Adrenal gland (tissue), 5 donors: ENCODE results near the gene SPEF1.

Source experiments
- POLR2A ChIP-seq, 2 donors: fragments of 450-650 bp; IDR thresholded peaks; one replicate each; pipeline ENCODE4 v1.6.1; 2017; ENCODE audit warnings: antibody characterized with exemption in 2 of 2, mild to moderate bottlenecking in 2 of 2, moderate library complexity in 1 of 2
- TF ChIP-seq, protein P1 (sequence below), 6 experiments: fragments of 450-650 bp in 4 of 6; fragments of 200-600 bp in 2 of 6; sonication (generic) in 1 of 6; IDR thresholded peaks; 1 replicate in 5 of 6; 2 replicates in 1 of 6; pipeline versions ENCODE4 v1.5.1 to v1.8.0; 2016 to 2021; ENCODE audit warnings: antibody characterized with exemption in 6 of 6, mild to moderate bottlenecking in 2 of 6, moderate library complexity in 1 of 6
- donor health status: DM: no; HTN: no; CAD: no.

DNA sequence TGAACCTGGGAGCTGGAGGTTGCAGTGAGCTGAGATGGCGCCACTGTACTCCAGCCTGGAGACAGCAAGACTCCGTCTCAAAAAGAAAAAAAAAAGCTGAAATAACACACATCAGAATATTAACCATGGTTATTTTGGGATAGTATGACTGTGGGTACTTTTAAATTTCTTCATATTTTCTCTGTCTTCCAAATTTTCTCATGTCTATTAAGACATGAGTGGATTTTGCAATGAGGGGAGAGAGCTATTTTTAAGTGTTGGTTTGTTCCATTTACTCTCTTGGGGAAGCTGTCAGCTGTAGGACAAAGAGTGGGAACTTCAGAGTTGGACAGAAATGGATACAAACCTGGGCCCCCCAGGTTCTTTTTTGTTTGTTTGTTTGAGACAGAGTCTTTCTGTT lies 24.0 kb downstream of the SPEF1 start:
- TF ChIP-seq, protein P1, sequence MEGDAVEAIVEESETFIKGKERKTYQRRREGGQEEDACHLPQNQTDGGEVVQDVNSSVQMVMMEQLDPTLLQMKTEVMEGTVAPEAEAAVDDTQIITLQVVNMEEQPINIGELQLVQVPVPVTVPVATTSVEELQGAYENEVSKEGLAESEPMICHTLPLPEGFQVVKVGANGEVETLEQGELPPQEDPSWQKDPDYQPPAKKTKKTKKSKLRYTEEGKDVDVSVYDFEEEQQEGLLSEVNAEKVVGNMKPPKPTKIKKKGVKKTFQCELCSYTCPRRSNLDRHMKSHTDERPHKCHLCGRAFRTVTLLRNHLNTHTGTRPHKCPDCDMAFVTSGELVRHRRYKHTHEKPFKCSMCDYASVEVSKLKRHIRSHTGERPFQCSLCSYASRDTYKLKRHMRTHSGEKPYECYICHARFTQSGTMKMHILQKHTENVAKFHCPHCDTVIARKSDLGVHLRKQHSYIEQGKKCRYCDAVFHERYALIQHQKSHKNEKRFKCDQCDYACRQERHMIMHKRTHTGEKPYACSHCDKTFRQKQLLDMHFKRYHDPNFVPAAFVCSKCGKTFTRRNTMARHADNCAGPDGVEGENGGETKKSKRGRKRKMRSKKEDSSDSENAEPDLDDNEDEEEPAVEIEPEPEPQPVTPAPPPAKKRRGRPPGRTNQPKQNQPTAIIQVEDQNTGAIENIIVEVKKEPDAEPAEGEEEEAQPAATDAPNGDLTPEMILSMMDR (IDR thresholded peaks at IDR 0.05), result no peak
- TF ChIP-seq POLR2A (IDR thresholded peaks at IDR 0.05), result no peak
